Vagina (tissue), 2 donors: ENCODE data around the gene BCAS4. TPM values are rescaled to one million over a fixed set of nuclear protein-coding genes. Genes with fewer than 3 reads are reported as not detected.

Source experiments
- DNase-seq, 2 donors: peaks; one replicate each; pipeline ENCODE4 v3.0.0-alpha.2; 2017; ENCODE audit errors: extremely low spot score in 2 of 2
- H3K27ac ChIP-seq: fragments of 200-600 bp; sonication (generic); one replicate; pipeline ENCODE4 v1.5.1; 2019
- H3K27me3 ChIP-seq: fragments of 200-600 bp; sonication (generic); one replicate; pipeline ENCODE4 v1.5.1; 2019
- H3K36me3 ChIP-seq, 2 donors: fragments of 200-600 bp; sonication (generic); one replicate each; pipeline ENCODE4 v1.5.1; 2017 to 2019
- H3K4me1 ChIP-seq: fragments of 200-600 bp; sonication (generic); one replicate; pipeline ENCODE4 v1.5.1; 2019
- H3K4me3 ChIP-seq, 2 donors: fragments of 200-600 bp; sonication (generic); 1 replicate in 1 of 2; 2 replicates in 1 of 2; pipeline ENCODE4 v1.5.1; 2016 to 2019
- H3K9me3 ChIP-seq: fragments of 200-600 bp; sonication (generic); one replicate; pipeline ENCODE4 v1.5.1; 2019
- CTCF ChIP-seq, 3 experiments: fragments of 450-650 bp in 2 of 3; fragments of 200-600 bp in 1 of 3; sonication (generic) in 1 of 3; IDR thresholded peaks; one replicate each; pipeline ENCODE4 v1.5.1; 2017 to 2019; ENCODE audit warnings: antibody characterized with exemption in 3 of 3, mild to moderate bottlenecking in 2 of 3, moderate library complexity in 2 of 3
- POLR2A ChIP-seq, 2 donors: fragments of 450-650 bp; IDR thresholded peaks; one replicate each; pipeline ENCODE4 v1.6.1; 2017; ENCODE audit warnings: antibody characterized with exemption in 2 of 2, mild to moderate bottlenecking in 2 of 2, moderate library complexity in 2 of 2
- POLR2AphosphoS5 ChIP-seq, 2 donors: sonication (generic); formaldehyde crosslinking; IDR thresholded peaks; one replicate each; pipeline ENCODE4 v1.9.0; 2017; ENCODE audit warnings: antibody characterized with exemption in 2 of 2, mild to moderate bottlenecking in 2 of 2, low read depth in 1 of 2; ENCODE audit not compliant: insufficient read depth in 1 of 2
- intact Hi-C: fragments of 100-400 bp; cut with DNase I; formaldehyde crosslinking; loops from one replicate; pipeline ENCODE4 v1.15.1; 2023
- total RNA-seq: library from RNA; depleted of rRNA; stranded (reverse); fragments of >200 nt; gene quantifications from one replicate; pipeline ENCODE4 v1.2.3, GENCODE V29; 2016

BCAS4 gene
- total RNA-seq, 1 donor from 2014 or later = 1.7 TPM

DNA sequence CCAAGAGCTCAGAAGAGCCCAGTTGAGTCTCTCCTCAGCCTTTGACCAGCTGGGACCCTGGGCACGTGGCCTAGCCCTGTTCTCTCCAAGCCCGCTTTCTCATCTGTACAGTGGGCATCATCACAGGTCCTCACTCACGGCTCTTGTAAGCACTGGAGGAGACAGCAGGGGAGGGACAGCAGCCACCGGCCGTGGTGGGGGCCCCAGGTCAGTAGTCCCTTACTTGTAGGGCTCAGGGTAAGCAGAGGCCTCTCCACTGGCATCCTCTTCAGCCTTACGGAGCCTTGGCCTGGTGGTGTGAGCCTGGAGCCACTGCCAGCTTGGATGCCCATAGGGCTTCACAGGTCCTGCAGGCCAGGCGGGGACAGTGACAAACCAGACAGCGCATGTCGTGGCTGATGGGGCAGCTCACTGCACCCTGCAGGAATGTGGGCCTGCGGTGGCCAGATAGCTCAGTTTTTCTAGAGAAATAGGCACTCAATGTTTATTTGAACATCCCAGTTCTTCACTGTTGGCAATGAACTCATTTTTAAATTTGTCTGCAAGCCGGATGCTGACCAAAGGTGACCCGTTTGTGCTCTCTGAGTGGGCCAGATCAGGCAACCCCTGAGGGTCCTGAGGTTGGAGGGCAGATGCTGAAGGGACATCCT is 71.3 kb downstream of the BCAS4 start:
- H3K9me3 ChIP-seq = no peaks in the 10 kb centered on the region
- intact Hi-C loops = no loop called here
- no peak for TF ChIP-seq POLR2AphosphoS5 (IDR thresholded peaks at IDR 0.05; ENCODE audit: insufficient read depth in 1 of 2, low read depth in 1 of 2)
- TF ChIP-seq POLR2A (IDR thresholded peaks at IDR 0.05) = no peak
- TF ChIP-seq CTCF (IDR thresholded peaks at IDR 0.05) = no peak
- no peak for DNase-seq
- H3K27ac ChIP-seq = no peak overlapping the region
- no peaks in the 10 kb centered on the region for H3K36me3 ChIP-seq
- H3K4me1 ChIP-seq = no peaks in the 10 kb centered on the region
- H3K4me3 ChIP-seq = no peak overlapping the region
- no peaks in the 10 kb centered on the region for H3K27me3 ChIP-seq

GRCh38 chr20:50866831-50867230 is 72.0 kb downstream of the BCAS4 start:
- TF ChIP-seq POLR2AphosphoS5 (IDR thresholded peaks at IDR 0.05; ENCODE audit: insufficient read depth in 1 of 2, low read depth in 1 of 2) = no peak
- TF ChIP-seq POLR2A (IDR thresholded peaks at IDR 0.05) = no peak
- no peak for TF ChIP-seq CTCF (IDR thresholded peaks at IDR 0.05)
- no peaks in the 10 kb centered on the region for H3K36me3 ChIP-seq

GRCh38 chr20:50867805-50868204 is 72.9 kb downstream of the BCAS4 start:
- no peaks in the 10 kb centered on the region for H3K9me3 ChIP-seq
- no peaks in the 10 kb centered on the region for H3K36me3 ChIP-seq
- intact Hi-C loops = no loop called here
- no peak overlapping the region for H3K4me3 ChIP-seq
- no peak overlapping the region for H3K27ac ChIP-seq
- TF ChIP-seq POLR2AphosphoS5 (IDR thresholded peaks at IDR 0.05; ENCODE audit: insufficient read depth in 1 of 2, low read depth in 1 of 2) (no peak), CTCF (IDR thresholded peaks at IDR 0.05) (no peak), POLR2A (IDR thresholded peaks at IDR 0.05) (no peak)
- no peaks in the 10 kb centered on the region for H3K27me3 ChIP-seq
- no peaks in the 10 kb centered on the region for H3K4me1 ChIP-seq
- DNase-seq = no peak

More at GRCh38 chr20:50866831-50867230, 72.0 kb downstream of the BCAS4 start:
- intact Hi-C loops = no loop called here
- Histone ChIP-seq H3K27ac (no peak overlapping the region), H3K4me3 (no peak overlapping the region), H3K27me3 (no peaks in the 10 kb centered on the region), H3K9me3 (no peaks in the 10 kb centered on the region), H3K4me1 (no peaks in the 10 kb centered on the region)
- no peak for DNase-seq

DNA sequence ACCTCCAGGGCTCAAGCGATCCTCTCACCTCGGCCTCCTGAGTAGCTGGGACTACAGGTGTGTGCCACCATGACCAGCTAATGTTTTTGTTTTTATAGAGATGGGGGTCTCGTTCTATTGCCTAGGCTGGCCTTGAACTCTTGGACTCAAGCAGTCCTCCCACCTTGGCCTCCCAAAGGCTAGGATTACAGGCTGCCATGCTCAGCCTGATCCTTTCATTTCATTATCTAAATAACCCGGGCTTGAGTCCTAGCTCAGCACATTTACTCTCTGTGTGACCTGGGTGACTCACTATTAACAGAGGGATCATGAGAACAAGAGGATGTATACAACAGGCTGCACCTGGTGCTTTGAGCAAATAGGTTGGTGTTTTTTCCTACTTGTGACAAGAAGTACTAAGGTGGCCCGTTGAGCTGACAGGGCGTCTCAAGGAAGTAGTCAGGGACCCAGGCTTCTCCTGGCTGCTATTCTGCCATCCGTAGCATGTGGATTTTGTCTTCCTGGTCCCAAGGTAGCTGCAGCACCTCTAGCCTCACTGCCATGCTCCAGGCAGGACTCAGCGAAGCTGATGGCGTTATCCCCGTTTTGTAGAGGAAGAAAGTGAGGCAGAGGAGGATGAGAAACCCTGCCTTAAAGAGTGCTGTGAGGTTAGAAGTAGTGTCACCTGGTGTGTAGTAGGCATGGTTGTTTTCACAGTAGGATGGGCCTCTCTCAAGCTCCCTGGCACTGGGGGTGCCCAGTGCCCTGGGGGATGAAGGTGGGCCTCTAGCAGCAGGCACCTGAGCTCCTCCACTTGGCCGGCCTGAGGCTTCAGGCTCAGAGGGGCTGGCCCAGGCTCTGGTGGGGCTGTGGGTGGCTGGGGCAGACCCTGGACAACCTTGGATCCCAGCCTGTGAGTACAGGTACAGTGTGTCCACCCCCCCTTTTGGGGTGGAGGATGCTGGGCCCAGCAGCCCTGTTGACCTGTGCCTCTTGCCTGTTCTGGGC is 73.9 kb downstream of the BCAS4 start:
- no peaks in the 10 kb centered on the region for H3K27me3 ChIP-seq
- TF ChIP-seq CTCF (IDR thresholded peaks at IDR 0.05) = no peak
- TF ChIP-seq POLR2AphosphoS5 (IDR thresholded peaks at IDR 0.05; ENCODE audit: insufficient read depth in 1 of 2, low read depth in 1 of 2) = peak in 1 of 2 donors; percentile 29
- no peak for TF ChIP-seq POLR2A (IDR thresholded peaks at IDR 0.05)
- no peaks in the 10 kb centered on the region for H3K9me3 ChIP-seq
- DNase-seq = no peak
- H3K27ac ChIP-seq = no peak overlapping the region
- intact Hi-C loops = no loop called here
- H3K4me1 ChIP-seq = no peaks in the 10 kb centered on the region
- no peak overlapping the region for H3K4me3 ChIP-seq
- H3K36me3 ChIP-seq = no peaks in the 10 kb centered on the region
